A549 (cell line): ENCODE data around the gene SPECC1. TPM values are rescaled to one million over a fixed set of nuclear protein-coding genes. Genes with fewer than 3 reads are reported as not detected.

Experiments used
- ATAC-seq, 2 experiments: fragments of 200-7000 bp in 1 of 2; fragments of >200 bp in 1 of 2; cut with Nextera tagmentation in 1 of 2; cut with Tn5 transposase in 1 of 2; 3 replicates each; pipeline versions ENCODE4 v1.8.0 to v1.9.1; 2018 to 2020; ENCODE audit warnings: mild to moderate bottlenecking in 1 of 2, moderate library complexity in 1 of 2
- CTCF ChIA-PET: fragments of 300-600 bp; sonication (Branson Sonifier 250); formaldehyde crosslinking; extraction: SDS; loops from one replicate; lab custom pipeline; 2021; ENCODE audit warnings: antibody characterized with exemption, inconsistent platforms; lab: Yijun Ruan, JAX
- POLR2A ChIA-PET: fragments of 350-600 bp; formaldehyde crosslinking; extraction: SDS; loops from one replicate; lab custom pipeline; 2021; ENCODE audit warnings: antibody characterized with exemption, inconsistent platforms; lab: Yijun Ruan, JAX
- DNase-seq, 2 experiments: peaks; one replicate each; pipeline versions ENCODE4 v3.0.0 to v3.0.0-alpha.2; 2011 to 2016; ENCODE audit warnings: low read depth in 1 of 2, low spot score in 1 of 2
- FAIRE-seq: peaks from 2 replicates; lab custom pipeline; 2011; peaks lifted over from hg19 to GRCh38; lab: Jason Lieb, UNC
- H3K27ac ChIP-seq, 2 experiments: fragments of >200 bp; sonication (Bioruptor Twin); formaldehyde crosslinking; 3 replicates each; pipeline ENCODE4 v1.5.1; 2016 to 2017
- H3K4me1 ChIP-seq: fragments of >200 bp; sonication (Bioruptor Twin); formaldehyde crosslinking; 3 replicates; pipeline ENCODE4 v1.6.1; 2016
- H3K4me2 ChIP-seq: fragments of >200 bp; sonication (Bioruptor Twin); formaldehyde crosslinking; 3 replicates; pipeline ENCODE4 v1.6.1; 2016
- H3K4me3 ChIP-seq: fragments of >200 bp; sonication (Bioruptor Twin); formaldehyde crosslinking; 3 replicates; pipeline ENCODE4 v1.5.1; 2016
- H3K9me3 ChIP-seq: fragments of >200 bp; sonication (Bioruptor Twin); formaldehyde crosslinking; 3 replicates; pipeline ENCODE4 v1.6.1; 2016
- CBX8 ChIP-seq: fragments of 200-600 bp; sonication (generic); IDR thresholded peaks from 2 replicates; pipeline ENCODE4 v1.6.1; 2016
- CEBPB ChIP-seq, 2 experiments: fragments of >200 bp in 1 of 2; sonication (Bioruptor Twin) in 1 of 2; formaldehyde crosslinking in 1 of 2; IDR thresholded peaks; 2 replicates each; pipeline ENCODE4 v1.6.1; 2012 to 2016
- CHD2 ChIP-seq: fragments of 150-350 bp; IDR thresholded peaks from 2 replicates; pipeline ENCODE4 v1.6.1; 2014; ENCODE audit warnings: low read length; ENCODE audit not compliant: partially characterized antibody
- CHD4 ChIP-seq: fragments of 200-600 bp; sonication (generic); IDR thresholded peaks from 2 replicates; pipeline ENCODE4 v1.6.1; 2016; ENCODE audit warnings: antibody characterized with exemption, mild to moderate bottlenecking, borderline replicate concordance
- HOXA7 ChIP-seq: fragments of 250-450 bp; sonication (Bioruptor Pico); IDR thresholded peaks from 2 replicates; pipeline ENCODE4 v1.5.0; 2020; ENCODE audit warnings: mild to moderate bottlenecking, moderate library complexity
- HOXB5 ChIP-seq: fragments of 250-450 bp; sonication (Bioruptor Pico); IDR thresholded peaks from 2 replicates; pipeline ENCODE4 v1.5.0; 2020; ENCODE audit warnings: mild to moderate bottlenecking, moderate library complexity
- JUN ChIP-seq, 2 experiments: fragments of >200 bp; sonication (Bioruptor Twin); formaldehyde crosslinking; IDR thresholded peaks; 2 replicates in 1 of 2; 3 replicates in 1 of 2; pipeline ENCODE4 v1.6.1; 2016 to 2017
- MAZ ChIP-seq: fragments of 150-350 bp; IDR thresholded peaks from 2 replicates; pipeline ENCODE4 v1.6.1; 2014; ENCODE audit warnings: antibody characterized with exemption, low read depth, low read length, borderline replicate concordance
- POLR2AphosphoS2 ChIP-seq: conservative IDR thresholded peaks from 2 replicates; pipeline ENCODE4 v1.6.1; 2012; ENCODE audit warnings: low read length, improper control_type of control experiment, inconsistent platforms
- RAD21 ChIP-seq, 2 experiments: fragments of >200 bp in 1 of 2; sonication (Bioruptor Twin) in 1 of 2; formaldehyde crosslinking in 1 of 2; IDR thresholded peaks in 1 of 2; conservative IDR thresholded peaks in 1 of 2; 2 replicates in 1 of 2; 3 replicates in 1 of 2; pipeline ENCODE4 v1.6.1; 2012 to 2018; ENCODE audit warnings: inconsistent platforms in 1 of 2
- RCOR1 ChIP-seq: fragments of 150-350 bp; IDR thresholded peaks from 2 replicates; pipeline ENCODE4 v1.6.1; 2014; ENCODE audit warnings: antibody characterized with exemption, low read length, low read depth
- SMC3 ChIP-seq: fragments of >200 bp; sonication (Bioruptor Twin); formaldehyde crosslinking; IDR thresholded peaks from 3 replicates; pipeline ENCODE4 v1.6.1; 2018; ENCODE audit warnings: inconsistent platforms
- SREBF2 ChIP-seq: fragments of 450-650 bp; IDR thresholded peaks from 2 replicates; pipeline ENCODE4 v1.6.1; 2014; ENCODE audit warnings: mild to moderate bottlenecking, moderate library complexity
- ZC3H11A ChIP-seq: fragments of 450-650 bp; IDR thresholded peaks from 2 replicates; pipeline ENCODE4 v1.6.1; 2014; ENCODE audit warnings: antibody characterized with exemption, mild to moderate bottlenecking
- WGBS: methylation state at CpG from one replicate; pipeline ENCODE4 v1.1.6; 2017; ENCODE audit errors: missing lambda C conversion rate; 5-methylcytosine and 5-hydroxymethylcytosine counted together
- polyA plus RNA-seq, 4 experiments: library from polyadenylated mRNA; depleted of rRNA in 3 of 4; stranded (reverse); fragments of >200 nt; fragmentation: RNase III in 1 of 4; extraction: RNeasy Plus Mini Kit Qiagen cat#74134 plus additional on column Dnase treatment in 1 of 4; gene quantifications; 2 replicates in 3 of 4; 3 replicates in 1 of 4; pipeline ENCODE4 v1.2.3, GENCODE V29; 2011 to 2017
- TF ChIP-seq, protein P1 (sequence below): fragments of 450-650 bp; IDR thresholded peaks from 2 replicates; pipeline ENCODE4 v1.6.1; 2014; ENCODE audit warnings: antibody characterized with exemption
- TF ChIP-seq, protein P2 (sequence below): IDR thresholded peaks from 2 replicates; pipeline ENCODE4 v1.6.1; 2012
- TF ChIP-seq, protein P3 (sequence below): fragments of >200 bp; sonication (Bioruptor Twin); formaldehyde crosslinking; IDR thresholded peaks from 3 replicates; pipeline ENCODE4 v1.5.1; 2016
- TF ChIP-seq, protein P4 (sequence below): IDR thresholded peaks from 2 replicates; pipeline ENCODE4 v1.6.1; 2012

The SPECC1 gene
- polyA plus RNA-seq, 2 of the 4 experiments (the other 2 are of a cell fraction) = 45.1 to 66.2 TPM

DNA sequence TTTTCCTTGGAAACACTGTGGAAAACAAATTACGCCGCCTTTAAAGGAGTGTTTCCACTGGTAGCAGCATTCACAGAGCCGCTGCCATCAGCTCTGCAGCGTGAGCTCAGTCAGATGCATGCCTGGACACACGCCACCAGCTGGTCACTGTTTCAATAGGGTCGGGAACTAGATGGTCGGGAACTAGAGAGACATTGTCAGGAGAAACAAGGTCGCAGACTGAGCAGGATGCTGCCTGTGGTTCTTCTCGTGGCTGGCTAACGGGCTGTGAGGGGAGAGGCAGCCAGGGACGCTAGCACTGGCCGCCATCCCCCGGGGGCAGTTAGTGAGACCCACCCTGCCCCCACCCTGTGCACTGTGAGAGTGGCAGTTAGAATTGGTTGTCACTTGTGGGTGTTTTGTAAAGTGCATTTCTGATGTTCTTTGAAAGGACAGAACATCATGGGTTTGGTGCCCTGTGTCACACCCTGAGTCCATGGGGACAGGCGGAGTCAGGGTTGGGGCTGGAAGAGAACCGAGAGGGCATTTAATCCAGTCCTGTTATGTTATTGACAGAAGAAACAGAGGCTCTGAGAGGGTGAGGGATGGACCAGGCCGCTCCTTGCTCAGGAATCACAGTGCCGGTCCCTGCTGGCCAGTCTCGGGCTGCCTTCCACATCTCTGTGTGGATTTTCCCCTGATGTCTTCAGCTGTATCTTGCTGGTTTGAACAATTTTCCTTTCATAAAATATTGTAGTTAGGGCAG lies 86.3 kb downstream of the SPECC1 start:
- 36% methylated on average over 18 of the region's 18 CpGs for WGBS
- ATAC-seq = peak; percentile 93 to 95
- Histone ChIP-seq H3K4me3 (no peak overlapping the region), H3K27ac (peak overlapping the region; percentile 43 to 77; a peak in 5 of 6 replicates), H3K9me3 (no peaks in the 10 kb centered on the region), H3K4me2 (peak overlapping the region; percentile 48), H3K4me1 (peaks cover 22% of the 10 kb centered on the region)
- POLR2A ChIA-PET = interaction anchor here (0.6 kb wide), 1 partner anchor 85 kb away, joined by 3 read pairs; no protein-coding TSS in a partner anchor
- TF ChIP-seq, protein P1, sequence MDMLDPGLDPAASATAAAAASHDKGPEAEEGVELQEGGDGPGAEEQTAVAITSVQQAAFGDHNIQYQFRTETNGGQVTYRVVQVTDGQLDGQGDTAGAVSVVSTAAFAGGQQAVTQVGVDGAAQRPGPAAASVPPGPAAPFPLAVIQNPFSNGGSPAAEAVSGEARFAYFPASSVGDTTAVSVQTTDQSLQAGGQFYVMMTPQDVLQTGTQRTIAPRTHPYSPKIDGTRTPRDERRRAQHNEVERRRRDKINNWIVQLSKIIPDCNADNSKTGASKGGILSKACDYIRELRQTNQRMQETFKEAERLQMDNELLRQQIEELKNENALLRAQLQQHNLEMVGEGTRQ = no peak
- TF ChIP-seq ZC3H11A = no peak
- TF ChIP-seq SMC3 = peak; percentile 82
- TF ChIP-seq, protein P2, sequence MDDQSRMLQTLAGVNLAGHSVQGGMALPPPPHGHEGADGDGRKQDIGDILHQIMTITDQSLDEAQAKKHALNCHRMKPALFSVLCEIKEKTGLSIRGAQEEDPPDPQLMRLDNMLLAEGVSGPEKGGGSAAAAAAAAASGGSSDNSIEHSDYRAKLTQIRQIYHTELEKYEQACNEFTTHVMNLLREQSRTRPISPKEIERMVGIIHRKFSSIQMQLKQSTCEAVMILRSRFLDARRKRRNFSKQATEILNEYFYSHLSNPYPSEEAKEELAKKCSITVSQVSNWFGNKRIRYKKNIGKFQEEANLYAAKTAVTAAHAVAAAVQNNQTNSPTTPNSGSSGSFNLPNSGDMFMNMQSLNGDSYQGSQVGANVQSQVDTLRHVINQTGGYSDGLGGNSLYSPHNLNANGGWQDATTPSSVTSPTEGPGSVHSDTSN = 0 out of 2 replicates have a peak, but pooled peaks have one; percentile 19
- TF ChIP-seq CHD4 = no peak
- peak; percentile 69 to 71 for TF ChIP-seq RAD21 (conservative IDR thresholded peaks at IDR 0.05 in 1 of 2, IDR thresholded peaks at IDR 0.05 in 1 of 2)
- TF ChIP-seq, protein P3, sequence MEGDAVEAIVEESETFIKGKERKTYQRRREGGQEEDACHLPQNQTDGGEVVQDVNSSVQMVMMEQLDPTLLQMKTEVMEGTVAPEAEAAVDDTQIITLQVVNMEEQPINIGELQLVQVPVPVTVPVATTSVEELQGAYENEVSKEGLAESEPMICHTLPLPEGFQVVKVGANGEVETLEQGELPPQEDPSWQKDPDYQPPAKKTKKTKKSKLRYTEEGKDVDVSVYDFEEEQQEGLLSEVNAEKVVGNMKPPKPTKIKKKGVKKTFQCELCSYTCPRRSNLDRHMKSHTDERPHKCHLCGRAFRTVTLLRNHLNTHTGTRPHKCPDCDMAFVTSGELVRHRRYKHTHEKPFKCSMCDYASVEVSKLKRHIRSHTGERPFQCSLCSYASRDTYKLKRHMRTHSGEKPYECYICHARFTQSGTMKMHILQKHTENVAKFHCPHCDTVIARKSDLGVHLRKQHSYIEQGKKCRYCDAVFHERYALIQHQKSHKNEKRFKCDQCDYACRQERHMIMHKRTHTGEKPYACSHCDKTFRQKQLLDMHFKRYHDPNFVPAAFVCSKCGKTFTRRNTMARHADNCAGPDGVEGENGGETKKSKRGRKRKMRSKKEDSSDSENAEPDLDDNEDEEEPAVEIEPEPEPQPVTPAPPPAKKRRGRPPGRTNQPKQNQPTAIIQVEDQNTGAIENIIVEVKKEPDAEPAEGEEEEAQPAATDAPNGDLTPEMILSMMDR = peak; percentile 70
- peak; percentile 65 to 67 for DNase-seq
- CTCF ChIA-PET = interaction anchor here (0.6 to 5.5 kb wide), 23 partner anchors 9 to 183 kb away, joined by 3 to 54 read pairs (median 4); partner anchors contain the start of genes AKAP10 and SPECC1
- FAIRE-seq = peak; percentile 84

DNA sequence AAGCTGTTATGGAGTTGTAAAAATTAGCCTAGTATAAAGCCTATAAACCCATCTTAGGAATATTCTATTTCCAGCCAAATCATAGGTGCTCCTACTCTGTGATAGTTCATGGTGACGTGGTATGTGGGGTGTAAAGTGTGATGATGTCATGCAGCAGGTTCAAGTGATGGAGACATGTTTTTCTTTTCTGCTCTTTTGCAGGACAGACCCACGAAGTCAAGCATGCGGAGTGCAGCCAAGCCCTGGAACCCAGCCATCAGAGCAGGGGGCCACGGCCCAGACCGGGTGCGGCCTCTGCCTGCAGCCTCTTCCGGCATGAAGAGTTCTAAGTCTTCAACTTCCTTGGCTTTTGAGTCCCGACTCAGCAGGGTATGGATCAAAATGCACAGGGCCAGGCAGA lies 87.3 kb downstream of the SPECC1 start:
- POLR2A ChIA-PET = no interaction called here
- WGBS = 88% methylated on average over 8 of the region's 8 CpGs
- Histone ChIP-seq H3K9me3 (no peaks in the 10 kb centered on the region), H3K27ac (no peak overlapping the region; a peak in 1 of 6 replicates), H3K4me2 (no peak overlapping the region), H3K4me3 (no peak overlapping the region), H3K4me1 (peaks cover 22% of the 10 kb centered on the region)
- no peak for FAIRE-seq
- no peak for TF ChIP-seq RCOR1
- TF ChIP-seq, protein P4, sequence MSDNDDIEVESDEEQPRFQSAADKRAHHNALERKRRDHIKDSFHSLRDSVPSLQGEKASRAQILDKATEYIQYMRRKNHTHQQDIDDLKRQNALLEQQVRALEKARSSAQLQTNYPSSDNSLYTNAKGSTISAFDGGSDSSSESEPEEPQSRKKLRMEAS = no peak
- no peak for TF ChIP-seq HOXB5 (CRISPR knock-in tag)
- no peak for TF ChIP-seq HOXA7 (CRISPR knock-in tag)
- TF ChIP-seq CHD2 = no peak
- no peak for TF ChIP-seq JUN (IDR thresholded peaks at IDR 0.05)
- ATAC-seq = no peak
- CTCF ChIA-PET = interaction anchor here (0.9 to 5.5 kb wide), 10 partner anchors 18 to 108 kb away, joined by 3 to 54 read pairs (median 6); partner anchors contain the start of gene SPECC1
- no peak for DNase-seq

DNA sequence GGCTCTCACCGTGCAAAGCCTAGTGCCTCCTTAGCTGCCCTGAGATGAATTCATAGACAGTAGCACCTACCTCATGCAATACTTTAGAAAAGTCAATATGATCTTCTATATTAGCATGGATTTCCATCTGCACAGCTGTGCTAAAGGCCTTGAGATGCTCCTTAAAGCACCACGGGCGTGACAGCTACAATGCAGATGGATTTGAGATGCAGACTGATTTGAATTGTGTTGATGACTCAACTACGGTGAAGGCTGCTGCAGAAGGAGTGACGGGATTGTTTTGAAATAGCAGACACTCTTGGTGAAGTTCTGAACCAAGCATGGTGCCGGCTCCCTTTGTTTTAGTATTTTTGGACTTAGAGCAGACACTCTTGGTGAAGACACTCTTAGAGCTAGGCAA lies 88.2 kb downstream of the SPECC1 start:
- ATAC-seq = no peak
- CTCF ChIA-PET = interaction anchor here (0.6 to 5.5 kb wide), 7 partner anchors 12 to 181 kb away, joined by 3 to 54 read pairs (median 5); partner anchors contain the start of gene SPECC1

More for the DNA sequence above, 88.2 kb downstream of the SPECC1 start:
- Histone ChIP-seq H3K4me1 (peaks cover 18% of the 10 kb centered on the region), H3K4me3 (no peak overlapping the region), H3K4me2 (no peak overlapping the region), H3K9me3 (no peaks in the 10 kb centered on the region), H3K27ac (no peak overlapping the region)
- TF ChIP-seq SREBF2 = no peak
- TF ChIP-seq, protein P3 = no peak
- no peak for TF ChIP-seq MAZ
- TF ChIP-seq, protein P1 = no peak
- no peak for TF ChIP-seq CBX8
- no peak for TF ChIP-seq POLR2AphosphoS2
- no peak for TF ChIP-seq CEBPB (IDR thresholded peaks at IDR 0.05)
- DNase-seq (no peak), FAIRE-seq (no peak)
- WGBS = 94% methylated on average over 6 of the region's 6 CpGs
- POLR2A ChIA-PET = no interaction called here
